GM23248 (cell line): ENCODE data around the gene C1QB. TPM values are rescaled to one million over a fixed set of nuclear protein-coding genes. Genes with fewer than 3 reads are reported as not detected.

Experiments used
- DNase-seq: peaks from one replicate; pipeline ENCODE4 v3.0.0-alpha.2; 2015
- H2AFZ ChIP-seq: fragments of 200-600 bp; sonication (generic); 2 replicates; pipeline ENCODE4 v1.6.1; 2016; ENCODE audit warnings: antibody characterized with exemption
- H3F3A ChIP-seq: fragments of 200-600 bp; sonication (generic); 2 replicates; pipeline ENCODE4 v1.6.1; 2016; ENCODE audit warnings: mild to moderate bottlenecking, antibody characterized with exemption, mixed run types; ENCODE audit not compliant: insufficient read depth
- H3K27ac ChIP-seq: fragments of 200-600 bp; sonication (generic); 2 replicates; pipeline ENCODE4 v1.5.1; 2016; ENCODE audit warnings: mild to moderate bottlenecking
- H3K27me3 ChIP-seq: fragments of 200-600 bp; sonication (generic); replicated peaks from 2 replicates; pipeline ENCODE4 v1.6.1; 2016; ENCODE audit warnings: mild to moderate bottlenecking; ENCODE audit not compliant: insufficient read depth
- H3K36me3 ChIP-seq: fragments of 200-600 bp; sonication (generic); 2 replicates; pipeline ENCODE4 v1.6.1; 2016; ENCODE audit warnings: low read depth, mild to moderate bottlenecking
- H3K4me1 ChIP-seq: fragments of 200-600 bp; sonication (generic); 2 replicates; pipeline ENCODE4 v1.6.1; 2016; ENCODE audit warnings: mild to moderate bottlenecking; ENCODE audit not compliant: insufficient read depth
- H3K4me2 ChIP-seq: fragments of 200-600 bp; sonication (generic); one replicate; pipeline ENCODE4 v1.6.1; 2016; ENCODE audit warnings: mild to moderate bottlenecking; ENCODE audit not compliant: unreplicated experiment
- H3K4me3 ChIP-seq: fragments of 200-600 bp; sonication (generic); 2 replicates; pipeline ENCODE4 v1.5.1; 2016; ENCODE audit warnings: mild to moderate bottlenecking
- H3K79me2 ChIP-seq: fragments of 200-600 bp; sonication (generic); 2 replicates; pipeline ENCODE4 v1.6.1; 2016; ENCODE audit warnings: mild to moderate bottlenecking; ENCODE audit not compliant: insufficient read depth
- H3K9ac ChIP-seq: fragments of 200-600 bp; sonication (generic); 2 replicates; pipeline ENCODE4 v1.6.1; 2016; ENCODE audit warnings: mild to moderate bottlenecking
- H3K9me2 ChIP-seq: fragments of 200-600 bp; sonication (generic); 2 replicates; pipeline ENCODE4 v1.6.1; 2016; ENCODE audit warnings: mixed run types, mild to moderate bottlenecking, moderate library complexity; ENCODE audit not compliant: insufficient read depth
- H3K9me3 ChIP-seq: fragments of 200-600 bp; sonication (generic); one replicate; pipeline ENCODE4 v1.6.1; 2017; ENCODE audit warnings: low read depth
- H4K20me1 ChIP-seq: fragments of 200-600 bp; sonication (generic); 2 replicates; pipeline ENCODE4 v1.6.0; 2016; ENCODE audit not compliant: insufficient read depth
- EZH2 ChIP-seq: fragments of 200-600 bp; sonication (generic); IDR thresholded peaks from 2 replicates; pipeline ENCODE4 v1.6.1; 2018; ENCODE audit warnings: antibody characterized with exemption, mild to moderate bottlenecking; ENCODE audit not compliant: insufficient read depth, poor library complexity, severe bottlenecking
- EZH2phosphoT487 ChIP-seq: fragments of 200-600 bp; sonication (generic); IDR thresholded peaks from 2 replicates; pipeline ENCODE4 v1.6.1; 2018; ENCODE audit warnings: antibody characterized with exemption, moderate library complexity, mild to moderate bottlenecking, low read depth; ENCODE audit not compliant: insufficient read depth
- WGBS, 2 experiments: methylation state at CpG; one replicate each; pipeline ENCODE4 v1.1.6; 2015 to 2017; ENCODE audit warnings: low lambda C conversion rate in 2 of 2, low coverage in 1 of 2; ENCODE audit errors: missing lambda C conversion rate in 2 of 2; 5-methylcytosine and 5-hydroxymethylcytosine counted together
- in situ Hi-C: fragments of 300-500 bp; cut with MboI; formaldehyde crosslinking; loops from 2 replicates; pipeline ENCODE4 v1.15.0; 2020
- polyA plus RNA-seq: library from polyadenylated mRNA; unstranded; fragments of >200 nt; fragmentation: Nextera tagmentation; extraction: Ambion mirVana; gene quantifications from 2 replicates; pipeline ENCODE4 v1.2.1, GENCODE V29; 2016
- total RNA-seq: library from RNA; depleted of rRNA; stranded (reverse); fragments of >200 nt; shearing (Covaris generic); gene quantifications from 2 replicates; pipeline ENCODE4 v1.2.3, GENCODE V29; 2014

The C1QB gene
- total and polyA plus RNA-seq, 2 experiments from 2014 or later = not detected

DNA sequence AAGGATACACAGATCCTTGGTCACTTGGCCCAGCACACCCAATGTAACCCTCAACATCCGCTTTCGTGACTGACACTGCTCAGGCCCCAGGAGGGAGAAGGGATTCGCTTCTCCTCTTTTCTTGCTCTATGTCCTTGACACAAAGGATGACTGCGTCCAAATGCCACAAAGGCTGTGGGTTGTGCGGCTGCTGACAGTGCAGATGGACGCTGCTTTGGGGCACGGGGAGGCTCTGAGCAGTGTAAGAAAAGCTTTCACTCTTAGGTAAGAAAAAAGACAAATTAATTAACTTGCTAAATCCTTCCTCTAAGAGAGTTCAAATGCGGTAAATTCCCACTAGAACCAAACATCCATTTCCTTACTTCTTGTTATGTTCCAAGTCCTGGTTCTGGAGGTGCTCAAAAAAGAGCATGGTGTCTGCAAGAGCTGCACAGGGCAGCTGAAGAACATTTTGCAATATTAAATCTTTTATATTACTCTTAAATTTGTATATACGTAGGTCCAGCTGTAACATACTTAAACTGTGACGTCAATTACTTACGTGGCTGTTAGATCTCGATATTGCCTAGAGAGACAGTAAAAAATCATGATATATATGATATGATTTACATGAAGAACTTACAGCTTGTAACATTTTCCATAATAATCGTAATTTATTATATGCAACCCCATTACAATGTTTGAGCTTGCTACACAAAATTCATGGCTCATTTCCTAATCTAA is 38.2 kb downstream of the C1QB start:
- Histone ChIP-seq H3K27ac (no peak overlapping the region), H3F3A (peaks cover 13% of the 10 kb centered on the region; the same call in 1 of the 2 replicates), H3K9me2 (no peaks in the 10 kb centered on the region), H3K4me2 (no peak overlapping the region), H3K9ac (no peak overlapping the region), H3K27me3 (no peaks in the 10 kb centered on the region), H3K9me3 (no peaks in the 10 kb centered on the region), H2AFZ (no peak overlapping the region), H3K4me3 (no peak overlapping the region), H4K20me1 (no peaks in the 10 kb centered on the region), H3K79me2 (no peaks in the 10 kb centered on the region), H3K4me1 (peaks cover 10% of the 10 kb centered on the region), H3K36me3 (no peaks in the 10 kb centered on the region)
- TF ChIP-seq EZH2 (no peak), EZH2phosphoT487 (no peak)
- DNase-seq = no peak
- WGBS, 2 experiments = 77 to 80% methylated on average over 13 of the region's 13 CpGs
- in situ Hi-C loops = no loop called here

DNA sequence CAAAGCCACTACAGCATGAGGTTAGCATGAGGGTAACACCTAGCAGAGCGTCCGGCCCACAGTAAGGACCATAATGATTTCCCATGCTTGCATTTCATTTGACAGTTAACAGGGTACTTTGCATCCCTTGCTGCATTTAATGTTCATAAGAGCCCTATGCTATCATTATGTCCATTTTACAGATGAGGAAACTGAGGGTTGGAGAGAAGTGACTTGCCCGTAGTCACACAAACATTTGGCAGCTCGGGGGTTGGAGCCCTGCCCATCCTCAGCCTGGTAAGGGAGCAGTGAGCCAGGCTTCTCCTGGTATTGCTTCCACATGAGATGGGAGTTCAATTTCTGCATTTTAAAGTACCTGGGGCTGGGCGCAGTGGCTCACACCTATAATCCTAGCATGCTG is 41.1 kb downstream of the C1QB start:
- Histone ChIP-seq H3K27ac (no peak overlapping the region), H3K79me2 (no peaks in the 10 kb centered on the region), H3K9ac (no peak overlapping the region), H3K9me2 (no peaks in the 10 kb centered on the region), H3K9me3 (no peaks in the 10 kb centered on the region), H3K27me3 (no peaks in the 10 kb centered on the region), H3K4me1 (peaks cover 8% of the 10 kb centered on the region), H2AFZ (no peak overlapping the region), H3K4me2 (no peak overlapping the region), H3K36me3 (no peaks in the 10 kb centered on the region), H3K4me3 (no peak overlapping the region), H4K20me1 (no peaks in the 10 kb centered on the region), H3F3A (peaks cover 13% of the 10 kb centered on the region; the same call in 1 of the 2 replicates)
- in situ Hi-C loops = no loop called here
- DNase-seq = no peak
- TF ChIP-seq EZH2phosphoT487 (no peak), EZH2 (no peak)
- WGBS, 2 experiments = 81 to 84% methylated on average over 5 of the region's 5 CpGs

DNA sequence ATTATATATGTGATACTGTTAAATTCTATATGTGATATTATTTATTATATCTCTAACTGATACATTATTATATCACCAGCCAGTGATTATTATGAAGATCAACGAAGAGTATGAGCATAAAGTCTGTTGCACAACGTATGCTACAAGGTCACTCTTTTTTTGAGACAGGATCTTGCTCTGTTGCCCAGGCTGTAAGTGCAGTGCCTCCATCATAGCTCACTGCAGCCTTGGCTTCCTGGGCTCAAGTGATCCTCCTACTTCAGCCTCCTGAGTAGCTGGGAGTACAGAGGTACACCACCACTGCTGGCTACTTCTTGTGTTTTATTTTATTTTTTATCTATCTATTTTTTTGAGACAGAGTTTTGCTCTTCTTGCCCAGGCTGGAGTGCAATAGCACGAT is 43.6 kb downstream of the C1QB start:
- no peaks in the 10 kb centered on the region for H3F3A ChIP-seq
- no peaks in the 10 kb centered on the region for H3K9me3 ChIP-seq
- H3K4me3 ChIP-seq = no peak overlapping the region
- no peaks in the 10 kb centered on the region for H4K20me1 ChIP-seq
- H3K4me2 ChIP-seq = no peak overlapping the region
- DNase-seq = no peak
- WGBS, 2 experiments = 81 to 86% methylated on average over 3 of the region's 3 CpGs
- no peak overlapping the region for H3K9ac ChIP-seq
- in situ Hi-C loops = no loop called here
- H3K9me2 ChIP-seq = no peaks in the 10 kb centered on the region
- H3K27me3 ChIP-seq = no peaks in the 10 kb centered on the region
- no peaks in the 10 kb centered on the region for H3K36me3 ChIP-seq
- H3K79me2 ChIP-seq = no peaks in the 10 kb centered on the region
- H3K4me1 ChIP-seq = no peaks in the 10 kb centered on the region
- TF ChIP-seq EZH2 (no peak), EZH2phosphoT487 (no peak)
- no peak overlapping the region for H2AFZ ChIP-seq
- H3K27ac ChIP-seq = no peak overlapping the region

DNA sequence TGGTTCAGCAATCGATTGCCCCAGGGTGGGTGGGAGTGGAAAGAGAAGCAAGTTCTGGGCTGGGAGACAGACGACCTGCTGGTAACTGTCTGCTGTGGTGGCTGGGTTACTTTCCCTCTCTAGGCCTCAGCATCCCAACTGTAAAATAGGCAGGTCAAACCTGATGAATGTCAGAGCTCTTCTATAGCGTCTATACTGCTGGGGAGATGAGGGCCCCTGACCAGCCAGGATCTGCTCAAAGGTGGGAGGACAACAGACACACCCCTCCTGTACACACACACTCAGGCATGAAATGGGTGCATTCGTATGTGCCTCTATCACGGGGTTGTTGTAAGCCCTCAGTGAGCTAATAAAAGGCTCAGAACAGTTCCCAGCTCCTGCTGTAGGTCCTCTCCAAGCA is 44.9 kb downstream of the C1QB start:
- no peak overlapping the region for H2AFZ ChIP-seq
- no peak for DNase-seq
- H3F3A ChIP-seq = no peaks in the 10 kb centered on the region
- H3K9ac ChIP-seq = no peak overlapping the region
- in situ Hi-C loops = no loop called here
- H3K4me3 ChIP-seq = no peak overlapping the region
- H3K79me2 ChIP-seq = no peaks in the 10 kb centered on the region
- 70 to 73% methylated on average over 5 of the region's 5 CpGs for WGBS, 2 experiments
- H3K4me2 ChIP-seq = no peak overlapping the region
- no peaks in the 10 kb centered on the region for H3K9me2 ChIP-seq
- no peaks in the 10 kb centered on the region for H4K20me1 ChIP-seq
- H3K27me3 ChIP-seq = no peaks in the 10 kb centered on the region
- no peak overlapping the region for H3K27ac ChIP-seq
- no peak for TF ChIP-seq EZH2
- no peak for TF ChIP-seq EZH2phosphoT487
- H3K9me3 ChIP-seq = no peaks in the 10 kb centered on the region
- no peaks in the 10 kb centered on the region for H3K4me1 ChIP-seq
- H3K36me3 ChIP-seq = no peaks in the 10 kb centered on the region
